Left hindlimb (tissue), 1 donor: ENCODE data around the gene RAB3GAP2.
A peak's percentile ranks its signal among the peaks of the same experiment; 100 is the strongest.
"Not testable (repeated sequence)": the region's sequence is repeated elsewhere in the genome, so short reads cannot be mapped to it uniquely, and the experiment has no call there.

Source experiments
- DNase-seq: peaks from one replicate; pipeline ENCODE4 v3.0.0-alpha.2; 2018

RAB3GAP2 gene

GRCh38 chr1:220272047-220272840, at the start of gene RAB3GAP2:
TSS of gene RAB3GAP2 (minus strand) at chr1:220272453. CDS start at chr1:220272337, 116 bp downstream.
- peak; percentile 97 for DNase-seq

- DNase-seq, result no peak
Measured at GRCh38 chr1:220321758-220322157, 49.5 kb upstream of the RAB3GAP2 start.

- no peak for DNase-seq
Measured at GRCh38 chr1:220320709-220321108, 48.5 kb upstream of the RAB3GAP2 start.

- DNase-seq, result no peak
Measured at GRCh38 chr1:220318673-220319072, 46.4 kb upstream of the RAB3GAP2 start.

- no peak for DNase-seq
Measured at GRCh38 chr1:220317161-220317560, 44.9 kb upstream of the RAB3GAP2 start.

GRCh38 chr1:220316305-220316704, 44.1 kb upstream of the RAB3GAP2 start:
- no peak for DNase-seq

GRCh38 chr1:220315070-220315839, 43.0 kb upstream of the RAB3GAP2 start:
- DNase-seq, result no peak

- DNase-seq, result no peak
Measured at GRCh38 chr1:220313576-220313975, 41.3 kb upstream of the RAB3GAP2 start.

- not testable (repeated sequence) for DNase-seq
Measured at GRCh38 chr1:220310147-220310546, 37.9 kb upstream of the RAB3GAP2 start.

- DNase-seq, result no peak
Measured at GRCh38 chr1:220307607-220308006, 35.4 kb upstream of the RAB3GAP2 start.

GRCh38 chr1:220306339-220306738, 34.1 kb upstream of the RAB3GAP2 start:
- no peak for DNase-seq

- DNase-seq, result no peak
Measured at GRCh38 chr1:220303871-220304270, 31.6 kb upstream of the RAB3GAP2 start.

- DNase-seq, result no peak
Measured at GRCh38 chr1:220301630-220302029, 29.4 kb upstream of the RAB3GAP2 start.

- DNase-seq, result peak; percentile 82
Measured at GRCh38 chr1:220300442-220301121, 28.3 kb upstream of the RAB3GAP2 start.

GRCh38 chr1:220299337-220299736, 27.1 kb upstream of the RAB3GAP2 start:
- no peak for DNase-seq

- no peak for DNase-seq
Measured at GRCh38 chr1:220298470-220299205, 26.4 kb upstream of the RAB3GAP2 start.

- DNase-seq, result no peak
Measured at GRCh38 chr1:220296981-220297380, 24.7 kb upstream of the RAB3GAP2 start.

- no peak for DNase-seq
Measured at GRCh38 chr1:220294846-220295301, 22.6 kb upstream of the RAB3GAP2 start.

GRCh38 chr1:220291580-220291979, 19.3 kb upstream of the RAB3GAP2 start:
- no peak for DNase-seq

GRCh38 chr1:220290140-220290761, 18.0 kb upstream of the RAB3GAP2 start:
- DNase-seq, result no peak

- no peak for DNase-seq
Measured at GRCh38 chr1:220287129-220287528, 14.9 kb upstream of the RAB3GAP2 start.

- DNase-seq, result no peak
Measured at GRCh38 chr1:220283625-220284024, 11.4 kb upstream of the RAB3GAP2 start.
